Stimulated activated naive CD4-positive, alpha-beta T cell treated with Interleukin-2 at 50 U/mL for 16 hours (primary cell): ENCODE data around the gene GRXCR2.
"Not testable (repeated sequence)": the region's sequence is repeated elsewhere in the genome, so short reads cannot be mapped to it uniquely, and the experiment has no call there.

Experiments
- DNase-seq: peaks from one replicate; lab custom pipeline; 2025; lab: John Stamatoyannopoulos, UW

Gene GRXCR2

DNA sequence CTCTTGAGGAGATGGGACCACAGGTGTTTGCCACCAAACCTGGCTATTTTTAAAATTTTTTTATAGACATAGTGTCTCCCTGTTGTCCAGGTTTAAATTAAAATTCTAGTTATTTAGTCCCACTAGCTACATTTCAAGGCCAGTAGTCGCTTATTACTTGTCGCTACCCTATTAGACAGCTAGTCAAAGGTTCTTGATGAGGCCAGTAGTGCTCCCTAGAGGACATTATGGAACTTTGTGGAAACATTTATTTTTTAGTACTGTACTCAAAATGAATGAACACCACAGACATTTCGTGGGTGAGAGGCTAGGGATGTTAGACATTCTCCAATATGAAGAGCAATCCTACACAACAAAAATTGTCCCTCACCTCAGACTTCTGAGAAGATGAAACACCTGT lies 14.4 kb upstream of the GRXCR2 start:
- DNase-seq = no peak

DNA sequence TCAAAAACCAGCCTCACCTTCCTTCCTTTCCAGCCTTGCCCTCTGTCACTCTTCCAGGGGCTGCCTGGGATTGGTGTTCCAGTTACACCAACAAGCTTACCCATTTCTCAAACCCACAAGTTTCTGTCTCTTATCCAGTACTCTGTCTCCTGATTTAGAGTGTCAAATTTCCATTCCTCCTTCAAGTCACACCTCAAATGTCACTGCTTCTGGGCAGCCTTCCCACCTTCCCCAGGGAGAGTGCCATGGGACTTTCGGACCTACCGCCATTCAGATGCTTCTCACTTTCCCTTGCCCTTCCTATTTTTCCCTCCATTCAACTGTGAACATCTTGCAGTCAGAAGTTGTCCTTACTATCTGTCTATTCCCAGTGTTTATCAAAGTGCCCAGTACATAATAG lies 2.0 kb upstream of the GRXCR2 start:
- DNase-seq = no peak

DNA sequence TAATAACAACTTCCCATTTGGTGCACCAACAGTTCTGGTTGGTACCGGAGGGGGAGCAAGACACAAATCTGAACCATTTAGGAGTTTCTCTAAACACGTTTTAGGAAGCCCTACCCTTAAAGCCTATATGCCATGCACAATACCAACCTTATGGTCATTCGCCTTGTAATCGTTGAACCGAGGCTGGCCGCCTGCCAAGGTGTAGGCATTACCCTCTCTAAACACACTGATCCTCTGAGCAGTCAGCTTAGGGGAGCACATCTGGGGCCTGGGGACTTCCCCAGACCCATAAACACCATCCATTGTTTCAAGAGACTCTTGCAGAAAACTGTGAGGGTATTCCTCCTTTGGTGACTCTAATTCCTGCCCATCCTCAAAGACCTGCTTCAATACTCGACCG lies 328 bp downstream of the GRXCR2 start:
- no peak for DNase-seq

DNA sequence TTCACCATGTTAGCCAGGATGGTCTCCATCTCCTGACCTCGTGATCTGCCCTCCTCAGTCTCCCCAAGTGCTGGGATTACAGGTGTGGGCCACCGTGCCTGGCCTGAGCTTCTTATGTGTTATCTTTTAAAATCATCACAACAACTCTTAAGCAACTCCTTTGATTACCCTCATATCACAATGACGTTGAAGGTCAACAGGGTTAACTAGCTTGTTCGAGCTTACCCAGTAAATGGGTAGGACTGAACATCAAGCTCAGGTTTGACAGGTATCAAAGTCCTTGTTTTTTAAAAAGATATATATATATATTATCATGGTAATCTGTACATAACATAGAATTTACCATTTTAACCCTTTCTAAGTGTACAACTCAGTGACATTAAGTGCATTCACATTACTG lies 3.1 kb downstream of the GRXCR2 start:
- no peak for DNase-seq

DNA sequence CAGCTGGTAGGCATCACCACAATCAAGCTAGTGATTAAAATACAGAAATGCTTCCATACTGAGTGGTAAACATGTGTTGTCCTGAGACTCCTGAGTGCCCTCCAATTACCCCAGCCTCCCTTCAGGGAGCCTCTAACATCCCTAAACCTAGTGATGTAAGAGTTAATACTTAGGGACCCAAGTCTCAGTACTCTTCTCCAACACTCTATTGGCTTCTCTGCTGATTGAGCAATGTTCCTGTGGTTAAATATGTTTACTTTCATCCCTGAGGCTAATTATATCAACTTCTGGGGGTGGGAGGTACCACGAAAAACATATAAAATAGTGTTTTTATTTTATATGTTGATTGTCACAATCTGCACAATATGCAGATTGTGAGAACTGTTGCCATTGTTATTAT lies 5.0 kb downstream of the GRXCR2 start:
- no peak for DNase-seq

DNA sequence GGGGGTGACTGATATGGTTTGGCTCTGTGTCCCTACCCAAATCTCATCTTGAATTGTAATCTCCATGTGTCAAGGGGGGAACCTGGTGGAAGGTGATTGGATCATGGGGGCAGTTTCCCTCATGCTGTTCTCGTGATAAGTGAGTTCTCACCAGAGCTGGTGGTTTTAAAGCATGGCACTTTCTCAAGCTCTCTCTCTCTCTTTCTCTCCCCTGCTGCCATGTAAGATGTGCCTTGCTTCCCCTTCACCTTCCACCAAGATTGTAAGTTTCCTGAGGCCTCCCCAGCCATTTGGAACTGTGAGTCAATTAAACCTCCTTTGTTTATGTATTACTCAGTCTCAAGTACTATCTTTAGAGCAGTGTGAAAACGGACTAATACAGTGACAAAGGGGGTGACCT lies 8.4 kb downstream of the GRXCR2 start:
- DNase-seq = not testable (repeated sequence)

DNA sequence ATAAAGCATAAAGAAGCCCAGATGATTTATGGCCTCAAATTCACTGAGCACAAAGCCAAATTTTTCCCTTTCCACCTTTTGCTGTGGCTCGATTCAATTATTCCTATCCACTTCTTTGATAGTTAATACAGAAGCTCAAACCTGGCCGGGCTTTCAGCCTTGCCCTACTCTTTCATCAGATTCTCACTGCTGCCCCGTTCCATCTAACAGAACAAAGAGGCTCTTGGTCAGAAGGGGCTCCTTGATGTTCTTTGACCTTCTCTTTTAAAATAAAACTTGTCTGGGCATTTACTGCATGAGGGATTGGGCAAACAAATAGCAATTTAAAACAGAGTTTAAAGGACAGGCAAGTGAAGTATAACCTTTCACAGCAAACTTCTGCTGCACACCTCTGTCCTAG lies 9.8 kb downstream of the GRXCR2 start:
- DNase-seq = no peak

DNA sequence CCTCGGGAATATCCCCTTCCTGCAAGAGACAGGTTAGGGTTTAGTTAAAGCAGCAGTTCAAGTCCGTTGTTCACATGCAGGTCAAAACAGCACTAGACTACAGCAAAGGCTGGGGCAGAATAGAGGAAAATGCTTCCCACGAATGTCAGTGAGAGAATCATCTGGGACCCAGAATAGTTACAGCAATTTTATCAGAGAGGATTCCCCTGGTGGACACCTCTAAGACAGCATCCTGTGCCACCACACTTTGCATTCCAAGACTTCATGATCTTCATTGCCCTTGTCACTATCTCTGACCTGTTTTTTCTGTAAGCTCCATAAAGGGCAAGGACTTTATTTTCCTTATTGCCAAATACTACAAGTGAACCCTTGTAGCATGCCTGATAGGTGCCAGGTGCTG lies 12.9 kb downstream of the GRXCR2 start:
- DNase-seq = no peak

DNA sequence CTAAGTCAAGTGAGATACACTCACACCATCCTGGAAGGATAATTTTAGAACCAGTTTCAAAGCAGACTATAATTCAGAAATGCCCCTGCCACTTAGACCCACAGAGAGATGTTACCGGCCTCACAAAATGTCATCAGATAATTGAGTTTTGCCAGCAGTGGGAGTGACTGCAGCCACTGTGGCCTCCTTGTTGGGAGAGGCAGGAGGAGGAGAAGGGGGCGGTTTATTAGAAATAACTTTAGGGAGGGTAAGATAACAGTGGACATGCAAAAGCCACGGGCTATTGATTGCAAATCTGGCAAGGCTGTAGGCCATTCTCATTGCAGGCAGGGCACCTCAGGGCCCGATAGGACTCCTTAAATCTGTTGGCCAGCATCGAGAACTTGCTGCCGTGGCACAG lies 13.4 kb downstream of the GRXCR2 start:
- no peak for DNase-seq

DNA sequence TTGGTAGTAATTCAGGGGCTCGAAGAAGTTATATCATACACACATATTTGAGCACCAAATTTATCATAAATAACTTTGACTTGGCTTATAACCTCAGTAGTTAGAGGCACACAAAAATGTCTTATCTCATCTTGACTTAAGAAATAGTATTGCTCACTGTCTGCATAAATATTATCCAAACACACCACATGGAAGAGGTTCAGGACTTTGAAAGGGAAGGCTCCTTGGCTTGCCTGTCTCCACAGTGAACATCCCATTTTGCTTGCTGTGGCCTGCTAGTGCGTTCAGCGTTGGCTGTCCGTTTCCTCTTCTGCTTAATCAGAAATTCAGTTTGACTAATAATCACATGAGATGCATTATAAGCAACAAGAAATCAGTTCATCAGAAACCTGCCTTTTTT lies 13.9 kb downstream of the GRXCR2 start:
- no peak for DNase-seq

DNA sequence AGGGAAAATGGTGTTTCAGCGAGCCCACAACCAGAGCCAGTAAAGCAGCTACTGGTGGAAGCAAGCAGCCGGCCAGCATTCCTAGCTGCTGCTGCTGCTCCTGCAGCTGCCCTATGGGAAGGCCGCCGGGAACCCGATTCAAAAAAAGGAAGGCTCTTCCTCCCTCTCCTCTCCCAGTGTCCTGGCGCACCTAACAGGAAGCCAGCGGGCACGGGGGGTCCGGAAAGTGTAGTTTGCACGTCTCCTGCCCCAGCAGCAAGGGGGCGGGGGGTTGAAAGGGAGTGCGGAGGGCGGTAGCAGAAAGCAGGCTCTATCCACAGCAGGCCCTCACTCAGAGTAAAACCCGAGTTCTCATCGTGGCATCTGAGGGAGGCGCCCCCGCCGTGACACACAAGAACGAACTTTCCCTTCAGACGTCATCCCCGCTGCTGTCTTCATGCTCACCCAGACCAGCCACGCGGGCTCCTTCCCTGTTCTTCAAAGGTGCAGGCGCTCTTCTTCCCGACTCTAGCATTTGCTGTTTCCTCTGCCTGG lies 16.5 kb downstream of the GRXCR2 start:
- no peak for DNase-seq

DNA sequence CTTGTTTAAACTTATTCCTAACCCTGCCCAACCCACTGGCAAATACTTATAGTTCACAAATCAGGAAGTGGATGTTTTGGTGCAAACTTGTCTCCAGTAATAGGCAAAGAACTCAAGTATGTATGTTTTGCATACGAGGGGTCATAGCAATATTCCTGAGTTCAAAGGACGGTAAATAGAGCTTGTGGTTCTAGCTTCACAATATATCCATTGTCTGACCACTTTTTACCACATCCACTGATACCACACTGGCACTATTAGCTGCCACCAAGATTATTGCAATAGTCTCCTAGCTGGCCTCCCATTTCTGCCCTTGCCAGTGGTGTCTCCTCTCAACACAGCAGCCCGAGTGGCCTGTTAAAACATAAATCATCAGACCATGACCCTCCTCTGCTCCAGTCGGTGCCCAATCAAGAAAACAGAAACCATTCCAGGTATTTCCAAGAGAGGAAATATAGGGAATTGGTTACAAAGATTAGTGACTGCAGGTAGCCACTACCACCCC lies 17.0 kb downstream of the GRXCR2 start:
- no peak for DNase-seq

DNA sequence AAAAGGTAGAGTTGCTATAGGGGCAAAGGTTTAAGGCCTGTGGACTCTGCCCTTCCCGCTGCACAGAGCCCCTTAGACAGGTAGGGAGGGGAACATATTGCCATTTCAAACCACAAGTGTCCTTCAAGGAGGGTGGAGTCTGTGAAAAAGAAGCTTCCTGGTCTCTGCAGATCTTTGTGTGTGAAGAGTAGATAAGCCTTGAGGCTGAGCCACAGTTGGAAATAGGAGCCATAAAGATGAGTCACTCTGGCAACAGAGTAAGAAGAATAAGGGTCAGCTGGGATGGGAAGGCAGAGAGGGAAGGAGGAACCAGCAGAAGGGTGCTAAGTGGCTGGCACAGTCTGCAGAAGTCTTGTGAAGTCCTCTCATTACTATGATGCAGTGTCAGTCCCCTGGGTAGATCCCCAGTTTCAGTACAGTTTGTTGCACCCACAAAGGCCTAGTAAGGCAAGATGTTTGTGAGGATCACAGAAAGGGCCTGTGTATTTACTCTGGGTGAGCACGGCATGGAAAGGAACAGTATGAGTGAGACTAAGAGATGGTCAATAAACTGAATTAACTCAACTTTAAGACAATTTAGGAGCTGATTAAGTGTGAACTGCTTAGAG lies 18.1 kb downstream of the GRXCR2 start:
- DNase-seq = no peak

DNA sequence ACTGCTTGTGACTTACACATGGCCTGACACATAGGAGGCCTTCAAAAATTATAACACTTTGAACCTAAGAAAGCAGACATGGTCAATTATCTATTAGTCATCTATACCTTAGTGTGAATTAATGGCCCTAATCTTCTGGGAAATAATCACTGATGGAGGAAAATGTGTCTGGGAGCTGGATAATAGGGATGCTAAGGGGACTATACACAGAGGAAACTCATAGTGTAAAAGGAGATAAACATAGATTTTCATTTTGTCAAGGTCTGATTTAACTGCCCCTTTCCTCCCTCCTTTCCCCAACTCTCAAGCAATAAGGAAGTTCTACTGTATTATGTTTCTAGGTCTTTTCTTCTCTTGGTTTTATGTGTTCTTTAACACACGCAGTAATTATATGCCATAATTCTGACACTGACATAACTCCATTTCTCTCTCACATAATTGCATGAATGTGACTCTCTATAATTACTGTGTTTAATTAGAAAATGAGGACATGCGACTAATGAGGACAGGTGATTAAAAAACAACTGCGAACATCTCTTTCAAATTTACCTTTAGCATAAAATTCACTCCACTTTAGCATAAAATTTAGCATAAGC lies 18.9 kb downstream of the GRXCR2 start:
- no peak for DNase-seq

DNA sequence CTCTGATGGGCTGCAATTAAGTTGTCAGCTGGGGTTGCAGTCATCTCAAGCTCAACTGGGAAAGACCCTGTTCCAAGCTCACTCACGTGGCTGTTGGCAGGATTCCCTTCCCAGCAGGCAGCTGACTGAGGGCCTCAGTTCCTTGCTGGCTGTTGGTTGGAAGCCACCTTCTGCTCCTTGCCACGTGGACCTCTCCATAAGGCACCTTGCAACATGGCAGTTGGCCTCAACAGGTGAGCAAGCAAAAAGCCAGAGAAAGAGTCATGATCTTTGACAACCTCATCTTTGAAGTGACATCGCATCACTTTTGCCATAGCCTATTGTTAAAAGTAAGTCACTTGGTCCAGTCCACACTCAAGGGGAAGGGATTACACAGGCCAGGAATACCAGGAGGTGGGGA lies 19.8 kb downstream of the GRXCR2 start:
- no peak for DNase-seq

DNA sequence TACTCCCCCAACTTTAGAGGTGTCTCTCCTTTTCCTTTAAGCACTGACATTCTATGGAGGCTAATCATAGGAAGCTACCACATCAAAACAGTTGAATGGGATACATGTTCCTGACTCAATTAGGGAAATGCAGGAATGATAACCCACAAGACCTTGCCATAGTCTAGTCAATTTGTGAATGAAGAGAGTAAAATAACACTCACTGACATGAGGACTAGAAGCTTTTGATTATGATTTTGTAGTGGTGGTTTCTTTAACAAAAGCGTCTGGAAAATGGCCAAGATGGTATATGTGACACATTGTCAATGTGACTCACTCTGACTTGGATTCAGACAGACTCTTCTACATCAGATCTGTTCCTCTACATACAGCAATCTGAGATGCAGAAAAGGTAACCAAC lies 24.0 kb downstream of the GRXCR2 start:
- DNase-seq = no peak

DNA sequence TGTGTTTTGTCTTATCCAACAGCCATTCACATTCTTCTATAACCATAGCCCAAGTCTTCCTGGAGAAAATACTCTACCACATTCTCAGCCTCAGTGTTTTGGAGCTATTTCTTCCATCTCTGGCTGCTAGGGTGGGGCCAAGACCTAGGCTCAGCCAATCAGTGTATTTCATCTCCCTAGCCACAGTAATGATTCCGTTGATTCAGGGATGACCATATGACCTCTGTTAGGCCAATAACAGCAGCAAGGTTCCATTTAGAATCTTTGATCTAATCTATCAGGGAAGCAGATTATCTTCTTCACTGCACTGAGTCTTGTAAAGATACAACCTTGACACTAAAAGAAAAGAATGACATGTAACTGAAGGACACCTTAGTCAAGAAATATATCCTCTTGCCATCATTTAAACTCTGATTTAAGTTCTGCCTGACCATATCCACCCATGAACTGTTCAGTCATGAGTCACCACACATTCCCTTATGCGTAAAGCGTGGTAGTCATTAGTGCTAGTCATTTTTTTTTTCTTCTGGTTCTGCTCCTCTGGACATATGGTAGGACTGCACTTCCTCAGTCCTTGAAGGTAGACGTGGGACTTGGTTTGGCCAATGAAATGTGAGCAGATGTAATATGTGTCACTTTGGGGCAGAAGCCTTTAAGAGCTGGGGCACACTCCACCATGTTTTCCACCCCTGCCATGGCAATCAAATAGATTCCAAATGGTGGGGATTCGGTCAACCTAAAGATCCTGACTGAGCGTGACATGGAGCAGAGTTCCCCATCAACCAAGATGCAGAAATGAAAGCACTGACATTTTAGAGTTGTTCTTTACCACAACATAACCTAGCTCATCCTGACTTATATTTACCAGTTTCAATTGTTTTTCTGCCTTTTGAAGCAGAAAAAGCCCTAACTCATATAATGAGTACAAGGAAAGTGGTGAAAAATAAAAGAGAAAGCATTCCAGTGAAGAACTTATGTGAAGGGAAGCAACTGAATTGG lies 25.0 kb downstream of the GRXCR2 start:
- no peak for DNase-seq

DNA sequence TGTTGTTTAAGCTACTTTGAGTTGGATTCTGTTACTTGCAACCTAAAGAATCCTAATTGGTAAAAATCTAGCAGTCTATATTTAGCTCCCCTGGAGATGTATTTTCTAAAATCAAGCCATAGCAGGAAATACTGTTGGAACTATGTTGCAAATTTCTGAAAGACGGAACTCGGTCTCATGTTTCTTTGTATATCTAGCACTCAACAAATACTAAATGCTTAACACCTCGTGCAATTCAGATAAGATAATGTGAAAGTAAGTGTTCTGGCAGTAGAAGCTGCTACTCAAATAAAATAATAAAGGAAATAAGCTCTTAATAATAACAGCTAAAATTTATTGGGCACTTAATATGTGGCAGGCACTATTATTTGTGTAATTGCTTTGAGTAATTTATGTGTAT lies 26.7 kb downstream of the GRXCR2 start:
- DNase-seq = no peak

DNA sequence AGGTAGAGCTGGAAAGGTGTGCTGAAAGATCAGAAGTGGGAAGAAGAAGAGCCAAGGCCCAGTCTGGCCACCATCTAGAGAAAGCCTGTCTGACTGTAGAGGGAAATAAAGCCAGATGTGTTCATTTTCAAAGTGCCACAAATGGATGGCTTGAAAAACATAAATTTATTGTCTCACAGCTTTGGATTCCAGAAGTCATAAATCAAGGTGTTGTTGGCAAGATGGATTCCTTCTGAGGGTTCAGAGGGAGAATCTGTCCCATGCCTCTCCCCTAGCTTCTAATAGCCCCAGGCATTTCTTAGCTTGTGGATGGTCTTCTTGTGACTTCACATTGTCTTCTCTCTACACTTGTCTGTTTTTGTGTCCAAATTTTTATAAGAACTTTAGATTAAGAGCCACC lies 31.5 kb downstream of the GRXCR2 start:
- DNase-seq = no peak

DNA sequence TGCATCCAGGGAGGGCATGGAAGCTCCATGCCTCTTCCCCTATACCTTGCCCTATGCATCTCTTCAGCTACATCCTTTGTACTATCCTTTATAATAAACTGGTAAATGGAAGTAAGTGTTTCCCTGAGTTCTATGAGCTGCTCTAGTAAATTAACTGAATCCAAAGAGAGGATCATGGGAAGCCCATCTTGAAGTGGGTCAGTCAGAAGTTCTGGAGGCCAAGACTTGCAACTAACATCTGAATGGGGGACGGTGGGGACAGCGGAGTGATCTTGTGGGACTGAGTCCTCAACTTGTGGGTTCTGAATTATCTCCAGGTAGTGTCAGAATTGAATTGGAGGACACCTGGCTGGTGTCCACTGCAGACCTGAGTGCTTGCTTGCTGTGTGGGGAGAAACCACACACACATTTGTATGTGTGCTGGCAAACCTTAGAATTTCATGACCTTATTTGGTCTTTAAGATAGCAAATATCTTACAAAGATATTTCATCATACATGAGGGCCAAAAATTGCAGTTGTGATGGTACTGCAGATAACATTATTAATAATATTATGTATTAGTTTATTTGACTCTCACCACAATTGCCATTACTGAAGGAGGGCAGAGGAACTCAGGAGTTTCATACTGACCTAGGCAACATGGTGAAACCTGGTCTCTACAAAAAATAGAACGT lies 32.2 kb downstream of the GRXCR2 start:
- DNase-seq = no peak

DNA sequence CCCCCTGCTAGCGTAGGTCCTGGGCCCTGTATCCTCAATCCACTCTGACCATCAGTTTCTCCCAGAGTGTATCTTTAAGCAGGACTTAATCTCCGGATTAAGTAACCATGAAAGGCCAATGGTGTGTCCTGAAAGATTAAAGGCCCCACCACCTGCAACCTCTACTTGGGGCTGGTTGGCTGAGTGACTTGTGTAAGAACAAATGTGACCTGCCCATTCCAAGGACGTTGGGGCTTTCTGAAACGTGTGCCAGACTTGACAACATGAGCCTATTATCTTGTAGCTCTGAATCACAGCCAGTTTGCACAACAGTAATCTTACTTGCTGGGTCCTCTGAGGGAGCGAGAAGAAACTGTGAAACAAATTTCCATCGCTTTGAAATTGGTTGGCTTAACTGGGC lies 34.5 kb downstream of the GRXCR2 start:
- DNase-seq = no peak

DNA sequence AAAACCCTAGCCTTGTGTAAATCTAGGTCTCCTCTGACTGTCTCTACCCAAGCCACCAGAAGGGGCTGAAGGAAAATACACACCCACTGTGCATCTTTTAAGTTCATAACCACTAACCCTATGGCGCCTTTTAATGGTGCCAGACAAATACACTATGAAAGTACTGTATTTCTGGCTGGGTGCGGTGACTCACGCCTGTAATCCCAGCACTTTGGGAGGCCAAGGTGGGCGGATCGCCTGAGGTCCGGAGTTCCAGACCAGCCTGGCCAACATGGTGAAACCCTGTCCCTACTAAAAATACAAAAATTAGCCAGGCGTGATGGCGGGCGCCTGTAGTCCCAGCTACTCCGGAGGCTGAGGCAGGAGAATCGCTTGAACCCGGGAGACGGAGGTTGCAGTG lies 36.6 kb downstream of the GRXCR2 start:
- not testable (repeated sequence) for DNase-seq
